ENCODE measurements around the gene ZCCHC8. TPM values are rescaled to one million over a fixed set of nuclear protein-coding genes. Genes with fewer than 3 reads are reported as not detected.

ZCCHC8 gene
- total RNA-seq, result 9.0 TPM
- long read RNA-seq, partial matches to known transcripts, result 1 of 7 reads
- long read RNA-seq, other reads (novel, unspliced or antisense), result 2 of 7 reads

GRCh38 chr12:122500685-122501488 is at the start of gene ZCCHC8:
TSS of gene ZCCHC8 (minus strand) at chr12:122500932. CDS start at chr12:122500840, 92 bp downstream.
- peak; percentile 98 for DNase-seq
- peak; percentile 99 for ATAC-seq
- intact Hi-C loops (cut with micrococcal nuclease), result no loop called here

DNA sequence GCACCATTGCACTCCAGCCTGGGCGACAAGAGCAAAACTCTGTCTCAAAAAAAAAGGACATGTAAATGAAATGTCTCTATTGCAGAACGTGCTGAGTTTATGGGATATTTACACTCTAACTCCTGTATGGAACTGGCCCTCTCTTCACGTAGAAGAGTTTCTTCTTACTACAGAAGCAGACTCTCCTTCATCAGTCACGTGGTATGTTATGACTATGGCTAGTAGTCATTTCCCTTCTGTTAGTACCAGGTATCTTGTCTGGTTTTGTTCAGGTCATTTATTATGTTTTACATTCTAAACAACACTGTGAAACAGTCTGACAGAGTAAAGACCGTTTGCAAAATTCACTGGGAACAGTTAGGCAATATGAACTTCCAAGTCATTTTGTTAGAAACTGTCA is 46.6 kb upstream of the ZCCHC8 start:
- intact Hi-C loops (cut with micrococcal nuclease), result no loop called here
- DNase-seq, result no peak
- ATAC-seq, result no peak

DNA sequence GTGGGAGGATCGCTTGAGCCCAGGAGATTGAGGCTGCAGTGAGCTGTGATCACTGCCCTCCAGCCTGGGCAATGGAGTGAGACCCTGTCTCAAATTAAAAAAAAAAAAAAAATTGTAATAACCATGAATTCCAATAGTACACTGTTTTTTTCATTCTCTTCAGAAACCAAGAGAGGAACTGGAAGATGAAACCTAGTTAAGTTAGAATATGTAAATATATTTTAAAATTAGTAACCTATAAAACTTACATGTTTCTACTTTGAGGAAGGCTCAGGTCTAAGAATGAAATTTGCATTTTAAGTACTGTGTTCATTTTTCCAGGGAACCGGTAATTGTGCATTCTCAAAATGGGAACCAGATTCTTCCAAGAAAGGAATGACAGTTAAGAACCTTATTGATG is 45.1 kb upstream of the ZCCHC8 start:
- ATAC-seq (no peak), DNase-seq (no peak)
- intact Hi-C loops (cut with micrococcal nuclease), result no loop called here

GRCh38 chr12:122544537-122544936 is 43.8 kb upstream of the ZCCHC8 start:
- intact Hi-C loops (cut with micrococcal nuclease), result no loop called here
- DNase-seq, result no peak
- ATAC-seq, result no peak

DNA sequence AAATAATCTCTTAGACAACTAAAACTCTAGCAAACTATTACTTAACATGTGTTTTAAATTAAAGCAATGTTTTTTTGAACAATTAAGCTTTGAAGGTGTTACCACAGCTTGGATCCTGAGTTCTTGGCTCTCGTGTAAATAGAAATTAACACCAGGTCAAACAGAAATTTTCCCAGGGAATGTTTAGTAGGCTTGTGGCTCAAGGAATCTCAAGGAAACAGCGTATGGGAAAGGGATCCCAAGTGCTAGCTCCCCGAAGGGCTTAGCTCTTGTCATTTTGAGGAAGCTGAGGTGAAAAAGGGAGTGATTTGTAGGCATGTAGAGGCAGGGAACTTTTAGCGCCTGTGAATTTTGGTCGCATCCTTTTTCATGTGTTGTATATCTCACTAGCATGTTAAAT is 37.8 kb upstream of the ZCCHC8 start:
- ATAC-seq, result no peak
- intact Hi-C loops (cut with micrococcal nuclease), result no loop called here
- no peak for DNase-seq

DNA sequence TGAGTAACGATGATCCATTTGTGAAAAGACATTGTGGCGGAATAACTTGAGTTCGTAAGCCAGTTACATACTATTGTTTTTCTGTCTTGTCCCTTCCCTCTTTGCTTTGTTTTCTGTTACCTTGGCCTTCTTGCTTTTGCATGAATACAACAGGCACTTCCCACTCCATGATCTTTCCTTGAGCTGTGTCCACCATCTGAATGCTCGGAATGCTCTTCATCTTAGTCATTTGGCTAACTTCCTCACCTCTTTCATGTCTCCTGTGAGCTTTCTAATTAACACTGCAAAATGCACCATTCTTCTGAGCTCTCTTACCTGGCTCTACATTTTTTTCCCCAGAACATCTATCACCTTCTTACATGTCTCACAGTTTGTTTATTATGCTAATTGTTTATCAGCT is 36.3 kb upstream of the ZCCHC8 start:
- intact Hi-C loops (cut with micrococcal nuclease), result no loop called here
- DNase-seq (no peak), ATAC-seq (no peak)

DNA sequence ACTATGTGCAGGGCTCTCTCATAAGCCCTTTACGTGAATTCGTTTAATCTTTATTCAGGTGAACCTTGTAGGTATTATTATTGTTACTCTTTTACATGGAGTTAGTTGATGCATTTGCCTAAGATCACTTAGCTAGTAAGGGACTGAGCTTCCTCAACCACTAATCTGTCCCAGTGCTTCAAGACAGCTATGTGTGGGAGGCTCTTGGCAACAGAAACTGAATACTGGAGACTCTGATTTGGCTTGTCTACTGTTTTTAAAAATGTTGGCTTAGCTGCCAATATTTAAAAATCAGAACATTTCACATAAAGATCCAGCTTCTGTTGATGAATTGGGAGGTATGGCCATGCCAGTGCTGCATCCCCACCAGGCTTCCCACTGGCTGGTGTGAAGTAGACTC is 33.1 kb upstream of the ZCCHC8 start:
- intact Hi-C loops (cut with micrococcal nuclease), result no loop called here
- ATAC-seq (no peak), DNase-seq (no peak)

DNA sequence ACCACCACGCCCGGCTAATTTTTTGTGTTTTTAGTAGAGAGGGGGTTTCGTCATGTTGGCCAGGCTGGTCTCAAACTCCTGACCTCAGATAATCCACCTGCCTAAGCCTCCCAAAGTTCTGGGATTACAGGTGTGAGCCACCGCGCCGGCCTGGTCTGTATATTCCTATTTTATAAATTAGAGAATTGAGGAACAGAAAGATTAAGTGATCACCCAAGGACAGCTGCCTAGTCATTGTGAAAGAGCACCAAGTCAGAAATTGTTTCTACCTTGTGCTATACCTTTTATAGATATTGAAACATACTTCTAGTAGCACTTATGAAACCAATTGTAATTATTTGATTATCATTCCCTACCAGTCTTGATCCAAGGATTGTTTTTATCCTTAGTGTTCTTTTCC is 28.3 kb upstream of the ZCCHC8 start:
- ATAC-seq, result no peak
- intact Hi-C loops (cut with micrococcal nuclease), result no loop called here

DNA sequence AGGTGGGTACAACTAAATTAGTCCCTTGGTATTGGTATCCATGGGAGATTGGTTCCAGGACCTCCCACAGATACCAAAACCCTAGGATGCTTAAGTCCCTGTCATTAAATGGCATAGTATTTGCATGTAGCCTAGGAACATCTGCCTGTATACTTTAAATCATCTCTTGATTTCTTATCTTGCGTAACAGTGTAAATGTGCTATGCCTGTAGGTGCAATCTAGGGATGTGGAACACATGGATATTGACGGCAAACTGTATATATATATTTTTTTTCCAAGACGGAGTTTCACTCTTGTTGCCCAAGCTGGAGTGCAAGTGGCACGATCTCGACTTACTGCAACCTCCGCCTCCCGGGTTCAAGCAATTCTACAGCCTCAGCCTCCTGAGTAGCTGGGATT is 27.9 kb upstream of the ZCCHC8 start:
- no peak for DNase-seq
- no peak for ATAC-seq
- intact Hi-C loops (cut with micrococcal nuclease), result no loop called here

More for the DNA sequence above, 28.3 kb upstream of the ZCCHC8 start:
- no peak for DNase-seq

- ATAC-seq, result no peak
- DNase-seq, result no peak
- intact Hi-C loops (cut with micrococcal nuclease), result no loop called here
Measured at GRCh38 chr12:122527478-122527944, 26.8 kb upstream of the ZCCHC8 start.

DNA sequence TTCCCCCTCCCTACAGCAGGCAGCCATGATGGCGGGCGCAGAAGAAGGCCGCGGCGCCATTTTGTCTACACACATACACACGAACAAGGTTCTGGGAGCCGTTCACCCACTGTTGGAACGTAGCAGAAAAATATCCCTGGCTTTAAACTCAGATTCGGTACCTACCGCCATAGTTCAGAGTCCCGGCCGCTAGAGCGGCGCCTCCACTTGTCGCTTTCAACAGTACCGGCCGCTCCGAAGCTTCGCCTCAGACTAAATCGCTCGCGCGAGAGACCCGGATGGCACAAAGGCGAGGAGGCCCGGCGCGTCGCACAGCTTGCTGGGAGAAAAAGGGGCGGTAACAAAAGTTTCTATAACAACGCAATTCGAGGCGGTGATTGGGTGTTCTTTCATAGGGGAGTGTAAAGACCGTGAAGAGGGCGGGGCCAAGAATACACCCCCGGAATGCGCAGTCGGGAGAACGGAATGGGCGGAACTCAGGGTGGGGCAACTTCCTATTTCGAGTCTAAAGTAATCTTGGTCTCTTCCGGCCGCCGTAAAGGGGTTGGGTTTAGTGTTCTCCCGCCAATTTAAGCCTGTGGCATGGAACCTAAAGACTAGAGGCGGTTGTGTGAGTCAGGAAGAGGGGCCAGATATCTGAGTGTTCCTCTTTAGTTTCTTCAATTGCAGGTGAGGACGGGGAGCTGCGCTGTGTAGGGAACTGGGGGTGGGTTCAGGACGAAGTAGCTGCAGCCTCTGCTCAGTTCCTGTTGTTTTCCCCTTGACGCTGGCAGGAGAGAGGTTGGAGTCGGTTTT is 26.1 kb upstream of the ZCCHC8 start, which contains the start of the genes KNTC1 and RSRC2:
TSS of gene KNTC1 (plus strand) at position 567 of the 795 bp plus-strand sequence. CDS start 2,815 bp downstream, outside the sequence.
TSS of gene RSRC2 (minus strand) at position 254 of the 795 bp plus-strand sequence. CDS start at position 171, 83 bp downstream.
- intact Hi-C loops (cut with micrococcal nuclease), result no loop called here
- DNase-seq (peak; percentile 96), ATAC-seq (peak; percentile 98)

GRCh38 chr12:122523846-122524718 is 23.4 kb upstream of the ZCCHC8 start:
- DNase-seq (no peak), ATAC-seq (no peak)
- intact Hi-C loops (cut with micrococcal nuclease), result no loop called here

- no peak for DNase-seq
- no peak for ATAC-seq
- intact Hi-C loops (cut with micrococcal nuclease), result no loop called here
Measured at GRCh38 chr12:122523280-122523679, 22.5 kb upstream of the ZCCHC8 start.

DNA sequence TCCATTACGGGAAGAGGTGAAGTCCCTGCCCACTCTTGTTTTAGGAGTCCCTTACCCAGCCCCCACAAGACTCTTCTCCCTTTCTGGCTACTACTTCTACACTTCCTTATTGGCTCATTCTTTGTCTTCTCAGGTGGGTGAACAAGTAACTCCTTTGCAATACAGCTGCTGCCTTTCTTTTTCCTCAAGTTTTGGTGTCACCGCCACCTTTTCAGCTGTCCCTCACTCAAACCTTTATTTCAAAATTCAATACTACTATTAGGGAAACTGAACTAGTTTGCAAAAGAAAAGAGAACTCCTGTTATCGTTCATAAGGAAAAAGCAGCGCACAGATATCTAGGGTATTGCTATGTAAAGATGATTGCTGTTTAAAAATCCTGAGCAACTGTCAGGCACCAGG is 19.9 kb upstream of the ZCCHC8 start:
- ATAC-seq (no peak), DNase-seq (no peak)
- intact Hi-C loops (cut with micrococcal nuclease), result no loop called here

DNA sequence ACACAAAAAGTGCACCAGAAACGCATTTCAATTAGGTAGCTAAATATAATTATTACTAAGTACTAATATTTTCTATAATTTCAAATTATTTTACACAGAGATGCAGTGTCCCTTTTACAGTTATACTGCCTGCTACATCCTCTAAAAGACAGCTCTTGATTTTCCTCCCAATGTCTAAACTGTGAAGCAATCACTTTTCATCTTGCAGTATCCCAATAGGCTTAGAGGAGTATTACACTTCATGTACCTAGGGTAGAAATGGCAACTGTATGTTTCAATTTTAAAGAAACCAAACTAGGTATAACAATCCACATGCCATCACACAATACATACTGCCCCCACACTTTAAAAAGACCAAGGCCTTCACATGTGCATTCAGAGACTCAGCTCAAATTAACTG is 18.7 kb upstream of the ZCCHC8 start:
- intact Hi-C loops (cut with micrococcal nuclease), result no loop called here

GRCh38 chr12:122518908-122519307 is 18.2 kb upstream of the ZCCHC8 start:
- intact Hi-C loops (cut with micrococcal nuclease), result no loop called here
- ATAC-seq (no peak), DNase-seq (no peak)

More for the DNA sequence above, 18.7 kb upstream of the ZCCHC8 start:
- ATAC-seq, result no peak
- DNase-seq, result no peak

DNA sequence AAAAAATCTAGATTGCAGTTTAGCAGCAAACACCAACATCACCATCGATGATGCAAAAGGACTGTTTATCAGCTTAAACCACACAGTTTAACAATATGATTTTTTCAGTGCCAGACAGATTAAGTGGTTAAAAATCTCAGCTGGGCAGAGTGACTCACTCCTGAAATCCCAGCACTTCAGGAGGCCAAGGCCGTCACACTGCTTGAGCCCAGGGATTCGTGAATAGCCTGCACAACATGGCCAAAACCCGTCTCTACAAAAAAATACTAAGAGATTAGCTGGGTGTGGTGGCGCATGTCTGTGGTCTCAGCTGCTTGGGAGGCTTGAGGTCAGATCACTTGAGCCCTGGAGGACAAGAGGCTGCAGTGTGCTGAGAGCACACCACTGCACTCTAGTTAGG is 17.1 kb upstream of the ZCCHC8 start:
- intact Hi-C loops (cut with micrococcal nuclease), result no loop called here
- ATAC-seq (peak; percentile 15), DNase-seq (no peak)

DNA sequence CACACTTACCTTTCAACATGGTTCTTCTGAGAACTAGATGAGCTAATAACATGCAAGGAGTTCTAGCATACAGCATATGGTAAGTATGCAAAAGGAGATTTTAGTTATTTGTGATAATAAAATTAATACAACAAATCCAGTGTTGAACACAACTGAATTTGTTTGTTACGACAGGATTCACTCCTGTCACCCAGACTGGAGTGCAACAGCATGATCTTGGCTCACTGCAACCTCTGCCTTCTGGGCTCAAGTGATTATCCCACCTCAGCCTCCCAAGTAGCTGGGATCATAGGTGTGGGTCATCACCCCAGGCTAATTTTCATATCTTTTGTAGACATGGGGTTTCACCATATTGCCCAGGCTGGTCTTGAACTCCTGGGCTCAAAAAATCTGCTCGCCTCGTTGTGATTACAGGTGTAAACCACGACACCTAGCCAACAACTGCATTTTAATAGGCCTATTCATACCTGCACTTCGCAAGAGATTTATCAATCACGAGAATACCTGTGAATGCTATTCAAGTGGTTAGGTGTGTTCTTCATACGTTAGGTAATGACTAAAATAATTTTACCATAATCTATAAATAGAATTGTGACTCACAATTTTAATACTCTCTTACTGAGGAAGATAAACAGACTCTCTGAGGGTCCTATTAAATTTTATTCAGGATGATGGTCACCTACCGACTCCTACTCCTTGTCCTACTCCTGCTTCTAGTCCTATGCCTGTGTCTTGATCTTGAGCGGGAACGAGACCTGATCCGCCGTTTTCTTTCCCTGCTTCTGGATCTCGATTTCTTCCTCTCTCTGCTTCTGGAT is 16.0 kb upstream of the ZCCHC8 start:
- intact Hi-C loops (cut with micrococcal nuclease), result no loop called here
- ATAC-seq, result no peak
- DNase-seq, result no peak

Measured in left ventricle myocardium superior (tissue), 1 donor.